Mesodermal cell (in vitro differentiated cells): ENCODE measurements around the gene PIK3AP1.

Experiments used
- H3K27ac ChIP-seq: 2 replicates; pipeline ENCODE4 v1.7.0; 2013; ENCODE audit warnings: mild to moderate bottlenecking, low read depth, low read length, moderate library complexity; ENCODE audit not compliant: severe bottlenecking
- H3K36me3 ChIP-seq: 2 replicates; pipeline ENCODE4 v1.7.1; 2013; ENCODE audit warnings: mild to moderate bottlenecking, low read length, moderate library complexity; ENCODE audit not compliant: control insufficient read depth, insufficient read depth
- H3K4me1 ChIP-seq: one replicate; pipeline ENCODE4 v1.7.1; 2013; ENCODE audit warnings: mild to moderate bottlenecking, low read length; ENCODE audit not compliant: insufficient read depth, control insufficient read depth, poor library complexity, severe bottlenecking
- H3K4me3 ChIP-seq: 2 replicates; pipeline ENCODE4 v1.7.0; 2013; ENCODE audit warnings: low read length, control low read depth, mild to moderate bottlenecking; ENCODE audit not compliant: insufficient read depth, poor library complexity, severe bottlenecking; ENCODE audit errors: extremely low read depth
- H3K9me3 ChIP-seq: 2 replicates; pipeline ENCODE4 v1.7.1; 2013; ENCODE audit warnings: mild to moderate bottlenecking, low read length, moderate library complexity; ENCODE audit not compliant: control insufficient read depth
- WGBS, 2 experiments: methylation state at CpG; one replicate each; pipeline ENCODE4 v1.1.5; 2013; ENCODE audit warnings: missing lambda C conversion rate in 2 of 2; ENCODE audit not compliant: insufficient coverage in 2 of 2; 5-methylcytosine and 5-hydroxymethylcytosine counted together

Gene PIK3AP1

DNA sequence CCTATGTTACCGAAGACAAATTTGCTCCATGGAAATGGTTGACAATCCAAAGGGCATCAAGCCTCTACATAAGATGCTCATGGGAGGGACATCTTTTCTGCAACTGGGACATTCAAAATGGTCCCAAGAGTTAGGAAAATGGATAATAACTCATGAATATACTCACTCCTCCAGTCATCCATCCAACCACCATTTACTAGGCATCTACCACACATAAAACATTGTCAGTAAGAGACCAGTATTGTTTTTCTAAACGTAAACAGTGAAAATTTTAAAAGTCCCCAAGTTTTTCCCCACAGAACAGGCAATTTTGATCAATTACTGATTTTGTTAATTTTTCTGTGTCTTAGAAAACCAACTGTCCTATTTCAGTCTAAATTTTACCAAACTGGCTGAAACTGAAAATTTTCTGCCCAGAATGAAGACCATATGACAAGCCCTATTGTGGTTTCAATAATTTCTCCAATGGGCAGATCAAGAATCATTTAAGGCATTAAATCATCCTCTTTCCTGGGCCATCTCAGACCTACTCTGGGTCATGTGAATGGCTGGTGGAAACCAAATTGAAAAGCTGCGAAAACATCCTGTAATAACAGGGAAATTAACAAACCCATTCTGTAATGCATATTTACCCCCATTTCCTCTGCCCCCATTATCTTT is 24.2 kb downstream of the PIK3AP1 start:
- H3K4me1 ChIP-seq = no peaks in the 10 kb centered on the region
- no peaks in the 10 kb centered on the region for H3K9me3 ChIP-seq
- H3K4me3 ChIP-seq = no peak overlapping the region
- no peaks in the 10 kb centered on the region for H3K36me3 ChIP-seq
- no peak overlapping the region for H3K27ac ChIP-seq
- WGBS, 2 experiments = 50 to 100% methylated on average over 1 to 2 of the region's 3 CpGs

DNA sequence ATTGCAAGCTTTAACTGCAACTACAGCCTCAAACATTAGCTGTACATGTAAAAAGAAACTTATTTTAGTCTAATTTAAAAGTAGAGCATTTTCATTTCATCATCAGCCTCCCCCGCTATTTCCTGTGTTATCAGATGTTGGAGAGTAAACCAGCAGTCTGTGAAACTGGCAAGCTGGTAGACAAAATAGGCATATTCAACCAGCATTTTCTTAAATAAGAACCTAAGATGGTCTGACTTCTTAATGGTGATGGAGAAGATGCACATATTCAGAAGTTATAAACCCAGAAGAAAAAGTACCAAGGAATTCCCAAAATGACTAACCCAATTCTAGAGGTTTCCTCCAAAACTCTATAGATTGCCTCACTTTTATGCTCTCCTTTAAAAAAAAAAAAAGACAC is 24.9 kb downstream of the PIK3AP1 start:
- Histone ChIP-seq H3K4me1 (no peaks in the 10 kb centered on the region), H3K36me3 (no peaks in the 10 kb centered on the region), H3K27ac (no peak overlapping the region), H3K9me3 (no peaks in the 10 kb centered on the region), H3K4me3 (no peak overlapping the region)
- no CpG with 5 or more reads among the region's 1 CpG for WGBS, 2 experiments

DNA sequence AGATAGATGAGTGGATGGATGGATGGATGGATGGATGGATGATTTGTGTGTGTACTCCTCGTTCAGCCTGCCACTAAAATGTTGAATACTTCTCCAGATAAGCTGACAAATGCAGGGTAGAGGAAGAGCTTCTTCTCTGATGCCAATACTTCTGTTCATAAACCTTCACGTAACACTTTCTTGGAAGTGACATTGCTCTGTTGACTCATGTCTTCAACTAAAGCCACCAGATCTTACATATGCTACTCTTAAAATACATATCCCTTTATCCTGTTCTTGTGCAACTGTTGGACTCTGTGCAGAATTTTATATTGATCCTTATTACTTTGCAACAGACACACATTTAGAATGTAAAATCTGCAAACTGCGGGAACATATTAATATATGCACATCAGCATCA is 26.9 kb downstream of the PIK3AP1 start:
- Histone ChIP-seq H3K27ac (no peak overlapping the region), H3K9me3 (no peaks in the 10 kb centered on the region), H3K36me3 (no peaks in the 10 kb centered on the region), H3K4me3 (no peak overlapping the region), H3K4me1 (no peaks in the 10 kb centered on the region)
- 100% methylated on average over 1 of the region's 3 CpGs; no CpG with 5 or more reads in 1 of the 2 experiments for WGBS, 2 experiments

DNA sequence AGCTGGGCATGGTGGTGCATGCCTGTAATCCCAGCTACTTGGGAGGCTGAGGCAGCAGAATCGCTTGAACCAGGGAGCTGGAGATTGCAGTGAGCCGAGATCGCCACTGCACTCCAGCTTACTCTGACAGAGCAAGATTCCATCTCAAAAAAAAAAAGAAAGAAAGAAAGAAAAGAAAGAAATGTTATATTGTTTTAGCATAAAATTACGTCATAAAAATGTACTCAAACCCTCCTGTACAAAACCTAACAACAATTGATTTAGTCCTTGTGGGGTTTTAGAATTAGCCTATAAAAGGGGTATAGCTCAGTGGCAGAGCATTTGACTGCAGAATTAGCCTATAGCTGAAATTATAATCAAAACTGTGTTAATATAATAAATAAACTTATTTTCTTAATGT is 27.9 kb downstream of the PIK3AP1 start:
- H3K4me3 ChIP-seq = no peak overlapping the region
- no peaks in the 10 kb centered on the region for H3K36me3 ChIP-seq
- 80 to 100% methylated on average over 1 of the region's 4 CpGs for WGBS, 2 experiments
- H3K9me3 ChIP-seq = no peaks in the 10 kb centered on the region
- no peaks in the 10 kb centered on the region for H3K4me1 ChIP-seq
- no peak overlapping the region for H3K27ac ChIP-seq

DNA sequence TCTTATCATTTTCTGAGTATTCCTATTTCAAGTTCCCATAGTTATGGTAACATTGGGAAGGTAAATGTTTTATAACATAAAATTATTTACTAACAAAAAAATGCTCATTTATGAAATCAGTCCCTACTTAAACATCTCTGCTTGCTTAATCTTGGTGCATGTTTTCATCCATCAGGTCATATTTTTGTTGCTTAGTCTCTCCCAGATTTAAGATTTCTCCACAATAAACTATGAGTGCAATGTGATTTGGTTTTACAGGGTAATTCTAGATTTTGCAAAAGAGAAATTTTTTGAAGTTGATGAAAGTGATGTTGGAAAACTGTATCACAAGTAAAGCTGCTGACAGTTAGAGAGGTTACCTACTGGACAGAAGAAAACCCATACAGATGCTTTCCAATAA is 28.6 kb downstream of the PIK3AP1 start:
- Histone ChIP-seq H3K4me3 (no peak overlapping the region), H3K27ac (no peak overlapping the region), H3K9me3 (no peaks in the 10 kb centered on the region), H3K4me1 (no peaks in the 10 kb centered on the region), H3K36me3 (no peaks in the 10 kb centered on the region)

DNA sequence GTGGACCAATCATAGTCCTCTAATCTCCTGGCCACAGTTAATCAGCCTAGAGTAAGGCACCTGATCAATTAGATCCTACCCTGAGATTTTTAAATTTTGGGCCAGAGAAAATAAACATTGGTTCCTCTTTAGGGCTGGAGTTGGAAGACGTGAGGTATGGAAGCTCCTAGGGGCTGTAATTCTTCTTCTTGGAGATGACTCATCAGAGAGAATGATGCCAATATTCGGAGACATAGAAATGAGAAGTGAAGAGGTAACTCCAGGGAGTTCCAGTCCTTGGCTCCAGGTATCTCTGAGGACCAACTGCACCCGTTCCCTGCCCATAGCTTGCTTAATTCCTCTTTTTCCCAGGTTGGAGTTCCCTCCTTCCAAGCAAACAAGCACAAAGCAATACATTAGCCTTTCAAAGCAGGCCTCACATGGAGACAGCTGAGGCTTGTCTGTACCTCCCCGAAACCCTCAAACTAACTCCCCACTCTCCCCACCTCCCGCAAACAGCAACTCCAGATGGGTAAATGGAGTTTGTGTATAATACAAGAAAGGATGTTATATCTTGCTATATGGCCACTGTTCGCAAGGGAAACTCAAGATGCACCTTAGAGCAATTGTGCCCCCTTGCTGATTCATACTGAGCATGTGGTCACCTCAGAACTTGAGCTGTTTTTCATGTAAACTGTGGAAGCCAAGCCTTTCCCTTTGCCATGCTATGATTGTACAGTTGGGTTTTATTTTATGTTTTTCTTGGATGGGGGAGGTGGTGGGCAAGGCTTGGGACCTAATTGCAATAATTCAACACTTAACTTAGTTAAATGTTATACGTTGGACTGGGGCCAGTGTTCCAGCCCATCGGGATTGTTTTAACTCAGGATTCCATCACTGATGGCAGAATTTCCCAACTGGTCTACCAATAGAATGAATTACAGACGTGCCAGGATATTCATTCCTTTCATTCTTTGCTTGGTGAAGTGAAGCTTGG is 29.3 kb downstream of the PIK3AP1 start:
- Histone ChIP-seq H3K27ac (no peak overlapping the region), H3K9me3 (no peaks in the 10 kb centered on the region), H3K4me3 (no peak overlapping the region), H3K36me3 (no peaks in the 10 kb centered on the region), H3K4me1 (no peaks in the 10 kb centered on the region)
- 84 to 90% methylated on average over 5 to 7 of the region's 9 CpGs for WGBS, 2 experiments

DNA sequence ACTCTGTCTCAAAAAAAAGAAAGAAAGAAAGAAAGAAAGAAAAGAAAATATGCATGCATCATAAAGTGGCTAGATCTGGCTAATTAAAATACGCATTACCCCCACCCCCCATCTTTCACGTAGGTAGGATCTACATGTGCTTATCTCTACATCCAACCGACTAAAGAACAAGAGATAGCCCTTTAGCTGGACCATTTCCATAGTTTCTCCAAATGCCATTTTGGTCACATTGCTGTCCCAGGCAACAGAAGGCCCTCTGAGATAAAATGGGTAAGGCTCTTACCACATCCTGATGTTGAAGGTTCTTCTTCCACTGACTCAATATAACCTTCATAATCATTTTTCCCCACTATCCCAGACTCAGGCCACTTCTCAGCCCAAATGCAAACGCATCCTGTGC is 31.5 kb downstream of the PIK3AP1 start:
- WGBS, 2 experiments = 83 to 93% methylated on average over 2 to 4 of the region's 4 CpGs
- no peaks in the 10 kb centered on the region for H3K36me3 ChIP-seq
- no peaks in the 10 kb centered on the region for H3K4me1 ChIP-seq
- H3K4me3 ChIP-seq = no peak overlapping the region
- H3K9me3 ChIP-seq = no peaks in the 10 kb centered on the region
- no peak overlapping the region for H3K27ac ChIP-seq

DNA sequence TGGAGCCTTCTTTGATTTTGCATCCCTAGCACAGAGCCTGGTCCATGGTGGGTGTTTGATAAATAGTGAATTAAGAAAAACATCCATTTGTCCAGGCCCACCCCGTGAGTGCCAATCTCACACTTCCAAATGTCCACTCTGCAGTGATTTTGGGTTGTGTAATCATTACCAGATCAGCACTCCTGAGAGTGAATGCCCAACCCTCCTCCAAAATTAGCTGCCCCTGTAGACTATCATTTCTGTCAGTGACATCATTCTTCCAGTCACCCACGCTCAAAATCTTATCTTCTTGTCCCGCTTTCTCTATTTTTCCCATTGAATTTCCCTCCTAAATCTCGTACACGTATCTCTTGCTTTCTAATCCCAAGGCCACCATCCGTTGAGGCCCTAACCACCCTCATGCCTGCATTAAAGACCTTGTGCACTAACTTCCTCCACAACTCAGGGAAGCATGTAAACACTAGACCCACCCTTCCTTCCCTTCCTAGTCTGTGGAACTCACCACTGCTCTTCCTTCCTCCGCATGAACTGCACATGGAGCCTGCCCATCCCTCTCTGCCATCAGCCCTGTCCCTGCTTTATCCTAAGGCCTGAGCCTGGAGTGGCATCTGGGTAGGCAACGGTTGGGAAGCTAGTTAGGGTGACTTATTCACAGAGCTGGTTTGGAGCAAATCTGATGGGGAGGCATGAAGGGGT is 32.8 kb downstream of the PIK3AP1 start:
- Histone ChIP-seq H3K36me3 (no peaks in the 10 kb centered on the region), H3K27ac (no peak overlapping the region), H3K9me3 (no peaks in the 10 kb centered on the region), H3K4me1 (peaks cover 4% of the 10 kb centered on the region), H3K4me3 (no peak overlapping the region)
- WGBS, 2 experiments = 92 to 98% methylated on average over 6 to 7 of the region's 8 CpGs

DNA sequence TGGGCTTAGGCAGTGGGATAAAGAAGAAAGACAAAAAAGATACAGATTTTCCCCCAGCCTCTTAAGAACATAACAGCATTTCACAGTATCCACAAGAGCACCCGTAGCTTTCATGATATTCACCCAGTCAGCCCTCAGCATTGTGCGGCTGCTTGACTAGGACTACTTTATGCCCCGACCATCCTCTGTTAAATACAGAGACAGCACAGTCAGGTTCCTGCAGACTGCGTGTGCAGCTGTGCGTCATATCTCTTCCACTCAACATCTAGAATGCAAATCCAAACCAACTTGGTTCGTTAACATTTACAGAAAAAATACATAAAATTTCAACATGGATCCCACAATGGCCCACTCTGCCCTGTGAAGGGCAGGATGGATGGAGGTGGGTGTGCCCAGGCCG is 33.8 kb downstream of the PIK3AP1 start:
- WGBS, 2 experiments = 88 to 95% methylated on average over 5 of the region's 7 CpGs
- H3K27ac ChIP-seq = no peak overlapping the region
- H3K4me3 ChIP-seq = no peak overlapping the region
- peaks cover 4% of the 10 kb centered on the region for H3K4me1 ChIP-seq
- H3K9me3 ChIP-seq = no peaks in the 10 kb centered on the region
- H3K36me3 ChIP-seq = no peaks in the 10 kb centered on the region

DNA sequence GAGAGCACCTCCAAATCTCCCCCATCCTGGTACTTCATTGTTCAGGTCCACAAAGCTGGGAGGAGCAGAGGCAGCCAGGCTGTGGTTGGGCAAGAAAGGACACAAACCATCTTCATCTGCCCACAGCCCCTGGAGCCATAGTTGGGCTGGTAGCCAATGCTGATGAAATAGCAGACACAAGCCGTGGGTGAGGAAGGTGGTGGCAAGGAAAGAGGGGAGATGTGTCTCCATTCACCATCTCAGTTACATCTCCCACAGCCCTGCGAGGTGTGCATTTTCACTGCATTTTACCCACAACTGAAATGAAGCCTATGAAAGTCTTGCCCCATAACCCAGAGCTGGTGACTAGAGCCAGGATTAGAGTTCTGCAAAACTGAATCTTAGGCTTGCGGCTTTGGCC is 35.0 kb downstream of the PIK3AP1 start:
- Histone ChIP-seq H3K36me3 (no peaks in the 10 kb centered on the region), H3K27ac (no peak overlapping the region), H3K4me3 (no peak overlapping the region), H3K4me1 (peaks cover 4% of the 10 kb centered on the region), H3K9me3 (no peaks in the 10 kb centered on the region)
- 88 to 100% methylated on average over 1 to 2 of the region's 3 CpGs for WGBS, 2 experiments
